Suprapubic skin (tissue), 3 donors: ENCODE results near the gene RCAN3.
"Not testable (repeated sequence)": the region's sequence is repeated elsewhere in the genome, so short reads cannot be mapped to it uniquely, and the experiment has no call there.

Experiments
- POLR2AphosphoS5 ChIP-seq, 3 donors: sonication (generic); formaldehyde crosslinking; IDR thresholded peaks; one replicate each; pipeline ENCODE4 v1.6.1; 2017; ENCODE audit warnings: antibody characterized with exemption in 3 of 3
- TF ChIP-seq, protein P1 (sequence below), 2 donors: fragments of 200-600 bp in 1 of 2; fragments of 450-650 bp in 1 of 2; sonication (generic) in 1 of 2; IDR thresholded peaks; one replicate each; pipeline ENCODE4 v1.5.1; 2016 to 2019; ENCODE audit warnings: antibody characterized with exemption in 2 of 2, mild to moderate bottlenecking in 1 of 2, moderate library complexity in 1 of 2

DNA sequence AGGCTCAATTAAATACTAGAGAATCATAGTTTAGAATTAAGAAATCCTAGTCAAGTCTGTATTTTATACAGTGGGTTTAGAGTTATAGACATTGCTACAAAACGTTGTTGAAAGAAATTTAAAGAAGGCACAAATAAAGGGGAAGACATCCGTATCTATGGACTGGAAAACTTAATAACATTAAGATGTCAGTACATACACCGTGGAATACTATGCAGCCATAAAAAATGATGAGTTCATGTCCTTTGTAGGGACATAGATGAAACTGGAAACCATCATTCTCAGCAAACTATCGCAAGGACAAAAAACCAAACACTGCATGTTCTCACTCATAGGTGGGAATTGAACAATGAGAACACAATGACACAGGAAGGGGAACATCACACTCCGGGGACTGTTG, 17.6 kb downstream of the RCAN3 start:
- TF ChIP-seq, protein P1, sequence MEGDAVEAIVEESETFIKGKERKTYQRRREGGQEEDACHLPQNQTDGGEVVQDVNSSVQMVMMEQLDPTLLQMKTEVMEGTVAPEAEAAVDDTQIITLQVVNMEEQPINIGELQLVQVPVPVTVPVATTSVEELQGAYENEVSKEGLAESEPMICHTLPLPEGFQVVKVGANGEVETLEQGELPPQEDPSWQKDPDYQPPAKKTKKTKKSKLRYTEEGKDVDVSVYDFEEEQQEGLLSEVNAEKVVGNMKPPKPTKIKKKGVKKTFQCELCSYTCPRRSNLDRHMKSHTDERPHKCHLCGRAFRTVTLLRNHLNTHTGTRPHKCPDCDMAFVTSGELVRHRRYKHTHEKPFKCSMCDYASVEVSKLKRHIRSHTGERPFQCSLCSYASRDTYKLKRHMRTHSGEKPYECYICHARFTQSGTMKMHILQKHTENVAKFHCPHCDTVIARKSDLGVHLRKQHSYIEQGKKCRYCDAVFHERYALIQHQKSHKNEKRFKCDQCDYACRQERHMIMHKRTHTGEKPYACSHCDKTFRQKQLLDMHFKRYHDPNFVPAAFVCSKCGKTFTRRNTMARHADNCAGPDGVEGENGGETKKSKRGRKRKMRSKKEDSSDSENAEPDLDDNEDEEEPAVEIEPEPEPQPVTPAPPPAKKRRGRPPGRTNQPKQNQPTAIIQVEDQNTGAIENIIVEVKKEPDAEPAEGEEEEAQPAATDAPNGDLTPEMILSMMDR (IDR thresholded peaks at IDR 0.05), result not testable (repeated sequence)
- TF ChIP-seq POLR2AphosphoS5 (IDR thresholded peaks at IDR 0.05), result not testable (repeated sequence)
